ENCODE results near the gene B4GALNT1. TPM values are rescaled to one million over a fixed set of nuclear protein-coding genes. Genes with fewer than 3 reads are reported as not detected.
"Not testable (repeated sequence)": the region's sequence is repeated elsewhere in the genome, so short reads cannot be mapped to it uniquely, and the experiment has no call there.

B4GALNT1 gene
- total RNA-seq, 1 donor from 2014 or later, result 1.1 TPM

GRCh38 chr12:57666897-57667296 lies 33.9 kb upstream of the B4GALNT1 start:
- Mint-ChIP-seq H3K4me3 (ENCODE audit: low read depth) (no peak overlapping the region), H3K4me1 (ENCODE audit: low read depth) (no peaks in the 10 kb centered on the region), H3K36me3 (ENCODE audit: insufficient read depth) (no peaks in the 10 kb centered on the region), H3K27ac (no peak overlapping the region), H3K9me3 (ENCODE audit: low read depth) (peaks cover 7% of the 10 kb centered on the region), H3K27me3 (no peaks in the 10 kb centered on the region)
- TF ChIP-seq, protein P1, sequence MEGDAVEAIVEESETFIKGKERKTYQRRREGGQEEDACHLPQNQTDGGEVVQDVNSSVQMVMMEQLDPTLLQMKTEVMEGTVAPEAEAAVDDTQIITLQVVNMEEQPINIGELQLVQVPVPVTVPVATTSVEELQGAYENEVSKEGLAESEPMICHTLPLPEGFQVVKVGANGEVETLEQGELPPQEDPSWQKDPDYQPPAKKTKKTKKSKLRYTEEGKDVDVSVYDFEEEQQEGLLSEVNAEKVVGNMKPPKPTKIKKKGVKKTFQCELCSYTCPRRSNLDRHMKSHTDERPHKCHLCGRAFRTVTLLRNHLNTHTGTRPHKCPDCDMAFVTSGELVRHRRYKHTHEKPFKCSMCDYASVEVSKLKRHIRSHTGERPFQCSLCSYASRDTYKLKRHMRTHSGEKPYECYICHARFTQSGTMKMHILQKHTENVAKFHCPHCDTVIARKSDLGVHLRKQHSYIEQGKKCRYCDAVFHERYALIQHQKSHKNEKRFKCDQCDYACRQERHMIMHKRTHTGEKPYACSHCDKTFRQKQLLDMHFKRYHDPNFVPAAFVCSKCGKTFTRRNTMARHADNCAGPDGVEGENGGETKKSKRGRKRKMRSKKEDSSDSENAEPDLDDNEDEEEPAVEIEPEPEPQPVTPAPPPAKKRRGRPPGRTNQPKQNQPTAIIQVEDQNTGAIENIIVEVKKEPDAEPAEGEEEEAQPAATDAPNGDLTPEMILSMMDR (IDR thresholded peaks at IDR 0.05; ENCODE audit: unreplicated experiment), result no peak
- DNase-seq (ENCODE audit: low spot score, unreplicated experiment), result no peak

DNA sequence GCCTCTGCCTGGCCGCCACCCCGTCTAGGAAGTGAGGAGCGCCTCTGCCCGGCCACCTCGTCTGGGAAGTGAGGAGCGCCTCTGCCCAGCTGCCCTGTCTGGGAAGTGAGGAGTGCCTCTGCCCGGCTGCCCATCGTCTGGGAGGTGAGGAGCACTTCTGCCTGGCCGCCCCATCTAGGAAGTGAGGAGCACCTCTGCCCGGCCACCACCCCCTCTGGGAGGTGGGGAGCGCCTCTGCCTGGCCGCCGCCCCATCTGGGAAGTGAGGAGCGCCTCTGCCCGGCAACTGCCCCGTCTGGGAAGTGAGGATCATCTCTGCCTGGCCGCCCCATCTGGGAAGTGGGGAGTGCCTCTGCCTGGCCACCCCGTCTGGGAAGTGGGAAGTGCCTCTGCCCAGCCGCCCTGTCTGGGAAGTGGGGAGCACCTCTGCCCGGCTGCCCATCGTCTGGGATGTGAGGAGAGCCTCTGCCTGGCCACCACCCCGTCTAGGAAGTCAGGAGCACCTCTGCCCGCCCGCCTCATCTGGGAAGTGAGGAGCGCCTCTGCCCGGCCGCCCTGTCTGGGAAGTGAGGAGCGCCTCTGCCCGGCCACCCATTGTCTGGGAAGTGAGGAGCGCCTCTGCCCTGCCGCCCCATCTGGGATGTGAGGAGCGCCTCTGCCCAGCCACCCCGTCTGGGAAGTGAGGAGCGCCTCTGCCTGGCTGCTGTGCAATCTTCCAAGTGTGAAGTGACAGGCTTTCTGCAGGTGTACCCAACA lies 32.2 kb upstream of the B4GALNT1 start:
- not testable (repeated sequence) for H3K4me1 Mint-ChIP-seq (ENCODE audit: low read depth); H3K27ac Mint-ChIP-seq; H3K27me3 Mint-ChIP-seq; DNase-seq (ENCODE audit: low spot score, unreplicated experiment); H3K4me3 Mint-ChIP-seq (ENCODE audit: low read depth); H3K36me3 Mint-ChIP-seq (ENCODE audit: insufficient read depth)
- H3K9me3 Mint-ChIP-seq (ENCODE audit: low read depth), result peaks cover 14% of the 10 kb centered on the region

DNA sequence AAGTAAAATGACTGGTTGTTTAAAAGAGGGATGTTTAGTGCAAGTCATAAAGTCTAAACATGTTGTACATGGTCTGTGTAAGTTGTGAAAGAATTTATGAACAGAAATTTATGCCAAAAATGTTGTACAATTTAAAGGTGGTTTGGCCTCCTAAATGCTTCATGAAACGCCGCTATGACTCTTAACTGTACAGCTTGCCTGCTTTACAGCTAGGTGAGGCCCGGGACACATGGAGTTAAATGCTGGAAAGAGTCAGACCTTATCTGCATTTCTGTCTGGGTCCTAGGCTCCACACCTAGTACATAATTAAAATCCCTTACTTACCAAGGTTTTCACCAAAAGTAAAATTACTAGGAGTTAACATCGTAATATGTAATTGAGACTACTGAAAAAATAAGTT lies 28.4 kb upstream of the B4GALNT1 start:
- Mint-ChIP-seq H3K4me3 (ENCODE audit: low read depth) (no peak overlapping the region), H3K27me3 (no peaks in the 10 kb centered on the region), H3K4me1 (ENCODE audit: low read depth) (no peaks in the 10 kb centered on the region), H3K36me3 (ENCODE audit: insufficient read depth) (peaks cover 3% of the 10 kb centered on the region), H3K27ac (no peak overlapping the region), H3K9me3 (ENCODE audit: low read depth) (peaks cover 21% of the 10 kb centered on the region)
- TF ChIP-seq, protein P1 (IDR thresholded peaks at IDR 0.05; ENCODE audit: unreplicated experiment), result no peak
- DNase-seq (ENCODE audit: low spot score, unreplicated experiment), result no peak

GRCh38 chr12:57658890-57659289 lies 25.9 kb upstream of the B4GALNT1 start:
- Mint-ChIP-seq H3K36me3 (ENCODE audit: insufficient read depth) (peaks cover 3% of the 10 kb centered on the region), H3K9me3 (ENCODE audit: low read depth) (peaks cover 22% of the 10 kb centered on the region), H3K27me3 (no peaks in the 10 kb centered on the region), H3K27ac (no peak overlapping the region), H3K4me3 (ENCODE audit: low read depth) (no peak overlapping the region), H3K4me1 (ENCODE audit: low read depth) (no peaks in the 10 kb centered on the region)
- TF ChIP-seq, protein P1 (IDR thresholded peaks at IDR 0.05; ENCODE audit: unreplicated experiment), result no peak
- DNase-seq (ENCODE audit: low spot score, unreplicated experiment), result no peak

- Mint-ChIP-seq H3K36me3 (ENCODE audit: insufficient read depth) (peaks cover 3% of the 10 kb centered on the region), H3K27me3 (no peaks in the 10 kb centered on the region), H3K9me3 (ENCODE audit: low read depth) (peaks cover 19% of the 10 kb centered on the region), H3K4me1 (ENCODE audit: low read depth) (no peaks in the 10 kb centered on the region), H3K4me3 (ENCODE audit: low read depth) (no peak overlapping the region), H3K27ac (no peak overlapping the region)
- DNase-seq (ENCODE audit: low spot score, unreplicated experiment), result no peak
- TF ChIP-seq, protein P1 (IDR thresholded peaks at IDR 0.05; ENCODE audit: unreplicated experiment), result no peak
These were observed 24.7 kb upstream of the B4GALNT1 start for GRCh38 chr12:57657744-57658143.

GRCh38 chr12:57656408-57656807 lies 23.4 kb upstream of the B4GALNT1 start:
- peaks cover 19% of the 10 kb centered on the region for H3K9me3 Mint-ChIP-seq (ENCODE audit: low read depth)
- DNase-seq (ENCODE audit: low spot score, unreplicated experiment); H3K27ac Mint-ChIP-seq; H3K4me1 Mint-ChIP-seq (ENCODE audit: low read depth); H3K27me3 Mint-ChIP-seq; H3K4me3 Mint-ChIP-seq (ENCODE audit: low read depth); H3K36me3 Mint-ChIP-seq (ENCODE audit: insufficient read depth): not testable (repeated sequence)
